HCT116 (cell line): ENCODE results near the gene SMYD4. TPM values are rescaled to one million over a fixed set of nuclear protein-coding genes. Genes with fewer than 3 reads are reported as not detected.

Experiments
- ATAC-seq: fragments of 200-7000 bp; cut with Tn5 transposase; 2 replicates; pipeline ENCODE4 v1.9.1; 2020; ENCODE audit warnings: mild to moderate bottlenecking, moderate library complexity
- BruUV-seq: library from RNA; stranded (reverse); fragments of 400-500 nt; replicated peaks from 2 replicates; lab custom pipeline; 2021; lab: Mats Ljungman, UMichigan
- CTCF ChIA-PET: fragments of 300-600 bp; sonication (Branson Sonifier 250); formaldehyde crosslinking; loops from one replicate; lab custom pipeline; 2021; ENCODE audit warnings: antibody characterized with exemption; lab: Charles Lee
- POLR2A ChIA-PET: fragments of 300-600, 350-600 bp; sonication (Branson Sonifier 250); formaldehyde crosslinking; loops from one replicate; lab custom pipeline; 2021; ENCODE audit warnings: antibody characterized with exemption; lab: Charles Lee
- RAD21 ChIA-PET, 2 experiments: fragments of 300-600 bp; sonication (Branson Sonifier 250); formaldehyde crosslinking; loops; one replicate each; lab custom pipeline; 2023; ENCODE audit warnings: low total read pairs in 2 of 2; ENCODE audit not compliant: uncharacterized antibody in 2 of 2, unreplicated experiment in 2 of 2, low non-redundant PET in 1 of 2; lab: Charles Lee
- DNase-seq: peaks from one replicate; pipeline ENCODE4 v3.0.0-alpha.2; 2010; ENCODE audit warnings: low read depth, low spot score
- H2AFZ ChIP-seq: fragments of 200-600 bp; shearing (Covaris generic), sonication (generic); 2 replicates; pipeline ENCODE4 v1.6.1; 2017; ENCODE audit warnings: low read depth, mixed run types, mixed read lengths, antibody characterized with exemption, low read length; ENCODE audit not compliant: poor library complexity, severe bottlenecking
- H3K27ac ChIP-seq: 2 replicates; pipeline ENCODE4 v1.5.1; 2012; ENCODE audit warnings: low read depth, low read length
- H3K27me3 ChIP-seq: fragments of 200-600 bp; sonication (generic); 2 replicates; pipeline ENCODE4 v1.6.1; 2016; ENCODE audit warnings: mixed run types, low read length, mixed read lengths; ENCODE audit not compliant: insufficient read depth
- H3K36me3 ChIP-seq, 2 experiments: fragments of 200-500 bp in 1 of 2; fragments of 200-600 bp in 1 of 2; sonication (Bioruptor generic) in 1 of 2; sonication (generic) in 1 of 2; 2 replicates each; pipeline versions ENCODE4 v1.5.1 to v1.6.1; 2014 to 2016; ENCODE audit warnings: low read length in 2 of 2, inconsistent platforms in 1 of 2, mixed read lengths in 1 of 2, mixed run types in 1 of 2; ENCODE audit not compliant: insufficient read depth in 2 of 2, control insufficient read depth in 1 of 2
- H3K4me1 ChIP-seq, 2 experiments: fragments of 200-600 bp in 1 of 2; sonication (generic) in 1 of 2; 2 replicates each; pipeline versions ENCODE4 v1.5.1 to v1.6.1; 2012 to 2017; ENCODE audit warnings: low read length in 2 of 2, inconsistent platforms in 1 of 2, mild to moderate bottlenecking in 1 of 2, mixed read lengths in 1 of 2, mixed run types in 1 of 2, moderate library complexity in 1 of 2; ENCODE audit not compliant: insufficient read depth in 2 of 2, control insufficient read depth in 1 of 2
- H3K4me2 ChIP-seq: fragments of 200-600 bp; sonication (generic); 2 replicates; pipeline ENCODE4 v1.6.1; 2017; ENCODE audit warnings: mixed run types, low read length, mixed read lengths
- H3K4me3 ChIP-seq, 2 experiments: fragments of 200-600 bp in 1 of 2; sonication (generic) in 1 of 2; replicated peaks in 1 of 2; 2 replicates each; pipeline ENCODE4 v1.5.1; 2011 to 2016; ENCODE audit warnings: low read length in 2 of 2, control low read depth in 1 of 2, low read depth in 1 of 2, mild to moderate bottlenecking in 1 of 2, mixed read lengths in 1 of 2, mixed run types in 1 of 2
- H3K79me2 ChIP-seq: fragments of 200-600 bp; sonication (generic); 2 replicates; pipeline ENCODE4 v1.6.1; 2017; ENCODE audit warnings: mild to moderate bottlenecking, mixed run types, low read length, moderate library complexity, mixed read lengths; ENCODE audit not compliant: insufficient read depth
- H3K9ac ChIP-seq: fragments of 200-600 bp; sonication (generic); 2 replicates; pipeline ENCODE4 v1.6.1; 2016; ENCODE audit warnings: low read length, mixed read lengths
- H3K9me2 ChIP-seq: fragments of 200-600 bp; sonication (generic), shearing (Covaris generic); 2 replicates; pipeline ENCODE4 v1.6.1; 2017; ENCODE audit warnings: mixed run types, mild to moderate bottlenecking, moderate library complexity; ENCODE audit not compliant: insufficient read depth
- H3K9me3 ChIP-seq, 2 experiments: fragments of 200-500 bp in 1 of 2; fragments of 200-600 bp in 1 of 2; sonication (Bioruptor generic) in 1 of 2; sonication (generic) in 1 of 2; 2 replicates each; pipeline ENCODE4 v1.6.1; 2014 to 2017; ENCODE audit warnings: low read length in 2 of 2, mixed read lengths in 2 of 2, inconsistent platforms in 1 of 2, low read depth in 1 of 2, mild to moderate bottlenecking in 1 of 2, mixed run types in 1 of 2, moderate library complexity in 1 of 2; ENCODE audit not compliant: control insufficient read depth in 1 of 2, insufficient read depth in 1 of 2
- H4K20me1 ChIP-seq: fragments of 200-600 bp; sonication (generic), shearing (Covaris generic); 2 replicates; pipeline ENCODE4 v1.6.1; 2017; ENCODE audit warnings: mixed run types, mild to moderate bottlenecking, moderate library complexity; ENCODE audit not compliant: insufficient read depth
- CBX3 ChIP-seq: IDR thresholded peaks from 2 replicates; pipeline ENCODE4 v1.6.1; 2012; ENCODE audit warnings: low read depth
- CEBPB ChIP-seq: IDR thresholded peaks from 2 replicates; pipeline ENCODE4 v1.6.1; 2012; ENCODE audit warnings: low read depth
- ELF1 ChIP-seq: IDR thresholded peaks from 2 replicates; pipeline ENCODE4 v1.6.1; 2012; ENCODE audit warnings: low read depth, borderline replicate concordance
- EZH2 ChIP-seq: fragments of 200-600 bp; sonication (generic); IDR thresholded peaks from 2 replicates; pipeline ENCODE4 v1.6.1; 2017; ENCODE audit warnings: antibody characterized with exemption, mixed run types
- EZH2phosphoT487 ChIP-seq: fragments of 200-600 bp; IDR thresholded peaks from 2 replicates; pipeline ENCODE4 v1.6.1; 2018; ENCODE audit warnings: antibody characterized with exemption, borderline replicate concordance
- FOSL1 ChIP-seq: IDR thresholded peaks from 2 replicates; pipeline ENCODE4 v1.6.1; 2012; ENCODE audit warnings: low read depth
- JUND ChIP-seq: IDR thresholded peaks from 2 replicates; pipeline ENCODE4 v1.6.1; 2012
- POLR2AphosphoS5 ChIP-seq: IDR thresholded peaks from 2 replicates; pipeline ENCODE4 v1.6.1; 2011; ENCODE audit warnings: mild to moderate bottlenecking, low read depth, low read length, moderate library complexity
- RAD21 ChIP-seq: IDR thresholded peaks from 2 replicates; pipeline ENCODE4 v1.6.1; 2012; ENCODE audit warnings: low read depth, mild to moderate bottlenecking
- SIN3A ChIP-seq: IDR thresholded peaks from 2 replicates; pipeline ENCODE4 v1.6.1; 2012; ENCODE audit warnings: low read depth
- SP1 ChIP-seq: IDR thresholded peaks from 2 replicates; pipeline ENCODE4 v1.6.1; 2012; ENCODE audit warnings: low read depth
- SRF ChIP-seq: IDR thresholded peaks from 2 replicates; pipeline ENCODE4 v1.6.1; 2012; ENCODE audit warnings: low read depth
- TCF7L2 ChIP-seq: IDR thresholded peaks from 2 replicates; pipeline ENCODE4 v1.7.0; 2011; ENCODE audit warnings: borderline replicate concordance, inconsistent platforms; ENCODE audit not compliant: insufficient read depth, insufficient read length; ENCODE audit errors: extremely low read depth
- intact Hi-C: fragments of 100-400 bp; cut with micrococcal nuclease; formaldehyde crosslinking; loops from 2 replicates; pipeline ENCODE4 v1.10.0; 2022
- total RNA-seq: library from RNA; stranded (reverse); gene quantifications from one replicate; pipeline ENCODE4 v1.2.1, GENCODE V29; 2021; ENCODE audit not compliant: unreplicated experiment
- TF ChIP-seq, protein P1 (sequence below): IDR thresholded peaks from 2 replicates; pipeline ENCODE4 v1.6.1; 2011; ENCODE audit warnings: mild to moderate bottlenecking, low read length, moderate library complexity; ENCODE audit not compliant: insufficient replicate concordance; ENCODE audit errors: extremely low read depth
- TF ChIP-seq, protein P2 (sequence below): IDR thresholded peaks from 2 replicates; pipeline ENCODE4 v1.6.1; 2012
- TF ChIP-seq, protein P3 (sequence below), 3 experiments: fragments of 200-600 bp in 1 of 3; sonication (generic) in 1 of 3; IDR thresholded peaks in 2 of 3; conservative IDR thresholded peaks in 1 of 3; 2 replicates each; pipeline ENCODE4 v1.5.1; 2012 to 2017; ENCODE audit warnings: low read depth in 2 of 3, low read length in 2 of 3, antibody characterized with exemption in 1 of 3, borderline replicate concordance in 1 of 3, control low read depth in 1 of 3, mild to moderate bottlenecking in 1 of 3, mixed read lengths in 1 of 3, mixed run types in 1 of 3, moderate library complexity in 1 of 3; ENCODE audit not compliant: insufficient read depth in 1 of 3

SMYD4 gene
- total RNA-seq, 1 experiment from 2014 or later: 16.9 TPM

DNA sequence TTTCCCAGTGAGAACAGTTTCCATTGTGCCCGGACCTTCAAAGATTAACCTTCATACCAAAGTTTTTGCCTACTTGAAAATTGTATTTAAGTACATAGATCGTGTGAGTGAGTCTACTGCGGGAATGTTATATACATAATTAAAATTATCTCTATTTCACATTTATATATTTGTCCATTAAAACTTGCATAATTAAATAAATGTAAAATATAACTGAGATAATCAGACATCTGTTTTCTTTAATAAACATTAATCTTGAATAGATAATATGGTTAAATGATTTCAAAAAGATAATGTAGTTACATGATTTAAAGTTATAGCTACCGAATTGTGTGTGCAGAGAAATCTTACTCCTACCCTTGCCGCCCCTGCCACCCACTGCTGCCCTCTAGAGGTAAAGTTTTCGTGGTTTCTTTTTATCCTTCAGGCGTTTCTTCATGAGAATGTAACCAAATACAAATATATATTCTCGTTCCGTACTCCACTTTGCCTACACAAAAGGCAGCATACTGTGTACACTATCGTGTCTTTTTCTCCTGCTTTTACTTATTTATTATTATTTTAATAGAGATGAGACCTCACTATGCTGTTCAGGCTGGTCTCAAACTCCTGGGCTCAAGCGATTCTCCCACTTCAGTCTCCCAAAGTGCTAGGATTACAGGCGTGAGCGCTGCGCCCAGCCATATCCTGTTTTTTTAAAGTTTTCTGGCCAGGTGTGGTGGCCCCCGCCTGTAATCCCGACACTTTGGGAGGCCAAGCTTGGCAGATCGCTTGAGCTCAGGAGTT lies 35.7 kb upstream of the SMYD4 start (continued):
- no peak for TF ChIP-seq ELF1
- TF ChIP-seq TCF7L2: no peak
- TF ChIP-seq CBX3: 0 out of 2 replicates have a peak, but pooled peaks have one; percentile 0
- TF ChIP-seq, all 23 proteins: peak for 3

DNA sequence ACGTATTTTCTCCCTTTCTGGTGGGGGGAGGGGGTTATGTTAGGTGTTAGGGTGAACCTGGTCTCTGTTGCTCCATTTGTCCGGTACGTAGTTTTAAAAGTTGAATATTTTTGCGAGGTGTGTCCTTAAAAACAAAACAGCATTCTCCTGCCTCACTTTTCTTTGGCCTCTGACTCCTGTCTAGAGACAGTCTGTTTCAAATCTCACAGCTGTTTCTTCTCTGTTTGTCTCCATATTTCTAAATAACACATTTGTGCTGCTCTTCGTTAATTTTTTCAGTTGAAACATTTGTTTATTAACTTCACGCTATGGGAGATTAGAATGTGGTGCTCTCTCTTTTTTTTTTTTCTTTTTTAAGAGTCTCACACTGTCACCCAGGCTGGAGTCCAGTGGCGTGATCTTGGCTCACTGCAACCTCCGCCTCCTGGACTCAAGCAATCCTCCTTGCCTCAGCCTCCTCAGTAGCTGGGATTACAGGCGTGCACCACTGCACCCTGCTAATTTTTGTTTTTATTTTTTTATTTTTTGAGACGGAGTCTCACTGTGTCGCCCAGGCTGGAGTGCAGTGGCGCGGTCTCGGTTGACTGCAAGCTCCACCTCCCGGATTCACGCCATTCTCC lies 31.8 kb upstream of the SMYD4 start:
- no peaks in the 10 kb centered on the region for H3K9me2 ChIP-seq
- BruUV-seq: no TSS peak
- H3K4me2 ChIP-seq: no peak overlapping the region
- ChIA-PET POLR2A (no interaction called here), RAD21 (no interaction called here), CTCF (no interaction called here)
- no peak for ATAC-seq
- no peaks in the 10 kb centered on the region for H3K9me3 ChIP-seq
- no peak overlapping the region for H3K4me3 ChIP-seq
- peaks cover 7 to 8% of the 10 kb centered on the region in 2 experiments; a peak in 2 of 4 replicates for H3K36me3 ChIP-seq
- H4K20me1 ChIP-seq: peaks cover 3% of the 10 kb centered on the region; the same call in 1 of the 2 replicates
- H3K4me1 ChIP-seq: no peaks in the 10 kb centered on the region
- no peak for DNase-seq
- H3K27me3 ChIP-seq: no peaks in the 10 kb centered on the region
- H3K27ac ChIP-seq: no peak overlapping the region
- H3K9ac ChIP-seq: no peak overlapping the region
- H3K79me2 ChIP-seq: peaks cover 20% of the 10 kb centered on the region
- H2AFZ ChIP-seq: no peak overlapping the region
- intact Hi-C loops: loop anchor here (10.0 kb wide), 1 partner anchor 197 kb away; no protein-coding TSS in a partner anchor
- TF ChIP-seq EZH2 (no peak), TCF7L2 (no peak), FOSL1 (no peak), SP1 (no peak), SRF (no peak), ELF1 (no peak), CBX3 (no peak), EZH2phosphoT487 (no peak), CEBPB (no peak), SIN3A (no peak), POLR2AphosphoS5 (no peak), JUND (no peak), RAD21 (no peak)
- TF ChIP-seq, protein P1, sequence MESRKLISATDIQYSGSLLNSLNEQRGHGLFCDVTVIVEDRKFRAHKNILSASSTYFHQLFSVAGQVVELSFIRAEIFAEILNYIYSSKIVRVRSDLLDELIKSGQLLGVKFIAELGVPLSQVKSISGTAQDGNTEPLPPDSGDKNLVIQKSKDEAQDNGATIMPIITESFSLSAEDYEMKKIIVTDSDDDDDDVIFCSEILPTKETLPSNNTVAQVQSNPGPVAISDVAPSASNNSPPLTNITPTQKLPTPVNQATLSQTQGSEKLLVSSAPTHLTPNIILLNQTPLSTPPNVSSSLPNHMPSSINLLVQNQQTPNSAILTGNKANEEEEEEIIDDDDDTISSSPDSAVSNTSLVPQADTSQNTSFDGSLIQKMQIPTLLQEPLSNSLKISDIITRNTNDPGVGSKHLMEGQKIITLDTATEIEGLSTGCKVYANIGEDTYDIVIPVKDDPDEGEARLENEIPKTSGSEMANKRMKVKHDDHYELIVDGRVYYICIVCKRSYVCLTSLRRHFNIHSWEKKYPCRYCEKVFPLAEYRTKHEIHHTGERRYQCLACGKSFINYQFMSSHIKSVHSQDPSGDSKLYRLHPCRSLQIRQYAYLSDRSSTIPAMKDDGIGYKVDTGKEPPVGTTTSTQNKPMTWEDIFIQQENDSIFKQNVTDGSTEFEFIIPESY: no peak
- TF ChIP-seq, protein P2, sequence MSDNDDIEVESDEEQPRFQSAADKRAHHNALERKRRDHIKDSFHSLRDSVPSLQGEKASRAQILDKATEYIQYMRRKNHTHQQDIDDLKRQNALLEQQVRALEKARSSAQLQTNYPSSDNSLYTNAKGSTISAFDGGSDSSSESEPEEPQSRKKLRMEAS: no peak
- TF ChIP-seq, protein P3, sequence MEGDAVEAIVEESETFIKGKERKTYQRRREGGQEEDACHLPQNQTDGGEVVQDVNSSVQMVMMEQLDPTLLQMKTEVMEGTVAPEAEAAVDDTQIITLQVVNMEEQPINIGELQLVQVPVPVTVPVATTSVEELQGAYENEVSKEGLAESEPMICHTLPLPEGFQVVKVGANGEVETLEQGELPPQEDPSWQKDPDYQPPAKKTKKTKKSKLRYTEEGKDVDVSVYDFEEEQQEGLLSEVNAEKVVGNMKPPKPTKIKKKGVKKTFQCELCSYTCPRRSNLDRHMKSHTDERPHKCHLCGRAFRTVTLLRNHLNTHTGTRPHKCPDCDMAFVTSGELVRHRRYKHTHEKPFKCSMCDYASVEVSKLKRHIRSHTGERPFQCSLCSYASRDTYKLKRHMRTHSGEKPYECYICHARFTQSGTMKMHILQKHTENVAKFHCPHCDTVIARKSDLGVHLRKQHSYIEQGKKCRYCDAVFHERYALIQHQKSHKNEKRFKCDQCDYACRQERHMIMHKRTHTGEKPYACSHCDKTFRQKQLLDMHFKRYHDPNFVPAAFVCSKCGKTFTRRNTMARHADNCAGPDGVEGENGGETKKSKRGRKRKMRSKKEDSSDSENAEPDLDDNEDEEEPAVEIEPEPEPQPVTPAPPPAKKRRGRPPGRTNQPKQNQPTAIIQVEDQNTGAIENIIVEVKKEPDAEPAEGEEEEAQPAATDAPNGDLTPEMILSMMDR (IDR thresholded peaks at IDR 0.05 in 2 of 3, conservative IDR thresholded peaks at IDR 0.05 in 1 of 3; ENCODE audit: borderline replicate concordance in 1 of 3, insufficient read depth in 1 of 3, low read depth in 2 of 3, low read length in 2 of 3): no peak
